Activated CD4-positive, alpha-beta T cell treated with anti-CD3 and anti-CD28 coated beads for 24 hours (primary cell): ENCODE measurements around the gene TNS3.
"Not testable (repeated sequence)": the region's sequence is repeated elsewhere in the genome, so short reads cannot be mapped to it uniquely, and the experiment has no call there.

Source experiments
- DNase-seq, 2 donors: peaks; one replicate each; pipeline ENCODE4 v3.0.0-alpha.2; 2020; ENCODE audit warnings: low read depth in 2 of 2

Gene TNS3

GRCh38 chr7:47472444-47473157 is 109.3 kb downstream of the TNS3 start:
- DNase-seq: no peak

DNA sequence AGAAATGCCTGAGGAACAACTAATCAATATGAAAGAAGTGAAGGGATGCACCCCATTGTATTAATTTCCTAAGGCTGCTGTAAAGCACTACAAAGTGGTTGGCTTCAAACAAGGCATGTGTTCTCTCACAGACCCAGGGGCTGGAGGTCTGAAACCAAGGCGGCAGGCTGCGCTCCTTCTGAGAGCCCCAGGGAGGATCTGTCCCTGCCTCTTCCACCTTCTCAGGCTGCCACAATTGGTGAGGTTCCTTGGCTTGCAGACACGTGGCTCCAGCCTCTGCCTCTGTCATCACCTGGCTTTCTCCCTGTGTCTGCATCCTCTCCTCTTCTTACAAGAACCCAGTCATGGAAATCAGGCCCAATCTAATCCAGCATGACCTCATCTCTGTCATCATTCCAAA is 110.1 kb downstream of the TNS3 start:
- DNase-seq: no peak

GRCh38 chr7:47471358-47471703 is 110.6 kb downstream of the TNS3 start:
- DNase-seq: no peak

DNA sequence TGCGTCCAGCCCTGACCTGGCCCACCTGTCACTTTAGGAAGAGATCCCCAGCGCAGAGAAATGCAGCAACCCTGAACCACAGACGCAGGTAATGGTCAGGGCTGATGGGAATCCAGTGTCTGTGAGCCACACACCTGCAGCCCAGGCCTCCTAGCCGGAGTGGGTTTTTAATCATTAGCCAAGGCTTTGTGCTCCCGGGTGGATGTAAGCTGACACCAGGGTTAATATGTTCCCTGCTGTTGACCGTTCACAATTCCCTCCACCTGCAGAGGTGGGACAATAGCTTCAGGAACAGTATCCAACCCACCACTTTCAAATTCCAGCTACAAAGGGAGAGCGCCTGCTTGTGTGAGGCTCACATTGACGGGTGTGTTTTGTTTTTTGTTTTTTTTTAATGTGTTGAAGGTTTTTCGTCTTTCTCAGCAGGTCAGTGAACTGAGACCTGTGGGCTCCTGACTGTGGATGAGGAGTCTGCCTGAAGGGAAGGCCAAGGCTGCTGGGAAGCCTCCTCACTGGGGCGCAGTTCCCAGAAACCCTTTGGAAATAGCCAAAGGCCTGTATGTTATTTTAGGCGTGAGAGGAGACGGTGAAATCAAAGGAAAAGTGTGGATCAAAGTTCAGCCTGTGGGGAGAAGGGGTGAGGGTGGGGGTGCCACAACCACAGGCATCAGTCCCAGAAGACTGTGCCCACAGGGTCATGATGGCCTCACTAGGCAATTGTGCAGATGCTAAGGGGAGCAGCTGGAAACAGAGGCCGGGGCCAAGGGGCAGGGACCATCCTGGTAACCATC is 111.1 kb downstream of the TNS3 start:
- no peak for DNase-seq

DNA sequence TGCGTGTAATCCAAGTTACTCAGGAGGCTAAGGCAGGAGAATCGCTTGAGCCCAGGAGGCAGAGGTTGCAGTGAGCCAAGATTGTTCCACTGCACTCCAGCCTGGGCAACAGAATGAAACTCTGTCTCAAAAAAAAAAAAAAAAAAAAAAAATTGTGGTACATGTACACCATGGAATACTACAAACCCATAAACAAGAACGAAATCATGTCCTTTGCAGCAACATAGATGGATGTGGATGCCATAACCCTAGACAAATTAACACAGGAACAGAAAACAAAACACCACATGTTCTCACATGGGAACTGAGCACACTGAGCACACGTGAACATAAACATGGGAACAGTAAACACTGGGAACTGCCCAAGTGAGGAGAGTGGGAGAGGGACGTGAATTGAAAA is 112.1 kb downstream of the TNS3 start:
- DNase-seq: not testable (repeated sequence)

DNA sequence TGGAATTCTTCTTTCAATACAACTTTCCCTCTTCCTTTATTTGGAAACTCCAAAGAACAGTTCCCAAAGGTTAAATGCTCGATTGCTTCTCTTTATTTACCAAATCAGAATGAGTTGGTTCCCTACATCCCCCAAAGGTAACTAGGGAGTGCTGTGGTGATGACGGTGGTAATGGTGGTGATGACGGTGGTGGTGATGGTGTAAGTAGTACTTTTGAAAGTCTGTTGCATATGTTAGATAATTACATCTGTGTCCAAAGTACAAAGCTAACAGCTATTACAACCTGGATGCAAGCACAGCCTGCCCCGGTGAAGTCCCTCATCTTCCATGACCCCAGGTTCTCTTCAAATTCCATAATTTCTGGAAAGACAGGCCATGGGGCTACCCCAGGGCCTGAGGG is 115.1 kb downstream of the TNS3 start:
- DNase-seq: no peak

GRCh38 chr7:47465191-47465590 is 116.7 kb downstream of the TNS3 start:
- no peak for DNase-seq

DNA sequence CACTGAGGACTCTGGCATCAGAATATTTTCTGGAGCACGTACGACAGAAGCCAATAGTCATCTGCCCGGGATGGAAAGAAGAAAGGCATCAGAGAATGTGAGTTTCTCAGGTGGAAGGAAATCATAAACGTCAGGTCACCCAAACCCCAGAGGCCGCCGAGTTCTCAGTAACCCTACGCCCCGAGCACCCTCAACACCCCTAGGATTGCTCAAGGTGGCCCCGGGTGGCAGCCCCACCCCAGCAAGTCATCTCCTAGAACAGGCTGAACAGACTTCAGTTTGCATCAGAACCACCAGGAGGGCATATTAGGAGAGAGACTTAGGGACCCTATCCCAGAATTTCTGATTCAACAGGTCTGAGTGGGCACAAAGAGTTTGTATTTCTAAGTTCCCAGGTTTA is 117.6 kb downstream of the TNS3 start:
- no peak for DNase-seq

DNA sequence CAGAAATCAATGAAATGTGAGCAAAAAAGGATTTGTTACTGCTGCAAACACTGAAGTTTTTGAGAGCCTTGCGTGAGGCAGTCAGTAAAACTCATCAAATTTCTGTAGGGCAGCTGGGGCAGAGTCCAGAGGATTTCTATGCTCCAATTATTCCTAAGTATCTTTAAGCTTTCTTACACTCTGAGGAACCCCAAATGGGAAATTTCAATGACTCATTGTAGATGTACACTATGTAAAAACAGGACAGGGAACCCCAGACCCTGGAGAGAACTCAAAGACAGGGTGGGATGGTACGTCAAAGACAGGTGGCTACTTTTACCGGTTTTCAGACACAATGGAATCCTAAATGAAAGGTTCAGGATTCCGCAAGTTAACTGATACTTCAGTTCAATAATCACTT is 120.2 kb downstream of the TNS3 start:
- no peak for DNase-seq

GRCh38 chr7:47461161-47461560 is 120.8 kb downstream of the TNS3 start:
- DNase-seq: no peak

DNA sequence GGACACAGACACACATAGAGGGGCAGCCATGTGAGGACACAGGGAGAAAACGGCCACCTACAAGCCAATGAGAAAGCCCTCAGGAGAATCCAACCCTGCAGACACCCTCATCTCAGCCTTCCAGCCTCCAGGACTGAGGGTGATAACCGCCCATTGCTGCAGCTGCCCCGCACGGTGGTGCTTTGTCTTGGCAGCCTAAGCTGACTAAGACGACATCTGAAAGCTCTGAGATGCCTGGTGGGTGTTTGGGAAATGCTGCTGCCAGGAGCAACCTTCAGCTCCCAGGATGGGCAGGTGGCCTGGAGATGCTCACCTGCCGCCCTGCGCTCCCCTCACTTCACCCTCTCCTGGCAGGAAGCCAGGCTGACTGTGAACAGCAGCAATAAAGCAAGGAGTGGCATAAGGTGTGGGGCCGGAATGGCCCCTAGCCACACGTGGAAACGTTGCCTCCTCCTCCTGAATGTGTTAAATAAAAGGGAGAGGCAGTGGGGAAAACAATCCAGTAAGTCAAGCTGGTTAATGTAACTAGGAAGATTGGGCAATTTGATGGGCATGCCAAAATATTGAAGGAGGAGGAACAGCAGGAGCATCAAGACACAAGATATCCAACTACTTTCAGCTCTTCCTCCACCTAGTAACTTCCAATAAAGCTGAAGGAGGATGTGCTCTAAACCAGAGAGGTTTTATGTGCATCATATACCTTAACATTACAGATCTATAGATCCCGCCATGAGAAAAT is 121.5 kb downstream of the TNS3 start:
- DNase-seq: no peak

GRCh38 chr7:47458486-47458885 is 123.4 kb downstream of the TNS3 start:
- no peak for DNase-seq

DNA sequence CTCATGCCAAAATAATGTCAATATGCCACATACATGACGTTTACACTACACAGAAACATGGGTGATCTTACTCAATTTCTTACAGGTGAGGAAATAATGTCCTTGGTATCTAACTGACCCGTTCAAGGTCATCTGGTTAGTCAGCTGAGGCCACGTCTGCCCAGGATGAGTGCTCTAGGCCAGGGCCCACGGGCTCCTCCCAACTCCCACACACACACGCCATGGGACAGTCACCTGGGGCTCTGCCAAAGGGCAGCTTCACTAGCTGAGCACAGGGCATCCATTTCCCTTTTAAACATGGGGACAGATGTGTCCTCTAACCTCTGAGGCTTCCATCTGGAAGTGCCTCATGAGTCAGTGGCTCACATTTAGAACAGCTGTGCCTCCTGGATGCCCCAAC is 123.9 kb downstream of the TNS3 start:
- DNase-seq: no peak

DNA sequence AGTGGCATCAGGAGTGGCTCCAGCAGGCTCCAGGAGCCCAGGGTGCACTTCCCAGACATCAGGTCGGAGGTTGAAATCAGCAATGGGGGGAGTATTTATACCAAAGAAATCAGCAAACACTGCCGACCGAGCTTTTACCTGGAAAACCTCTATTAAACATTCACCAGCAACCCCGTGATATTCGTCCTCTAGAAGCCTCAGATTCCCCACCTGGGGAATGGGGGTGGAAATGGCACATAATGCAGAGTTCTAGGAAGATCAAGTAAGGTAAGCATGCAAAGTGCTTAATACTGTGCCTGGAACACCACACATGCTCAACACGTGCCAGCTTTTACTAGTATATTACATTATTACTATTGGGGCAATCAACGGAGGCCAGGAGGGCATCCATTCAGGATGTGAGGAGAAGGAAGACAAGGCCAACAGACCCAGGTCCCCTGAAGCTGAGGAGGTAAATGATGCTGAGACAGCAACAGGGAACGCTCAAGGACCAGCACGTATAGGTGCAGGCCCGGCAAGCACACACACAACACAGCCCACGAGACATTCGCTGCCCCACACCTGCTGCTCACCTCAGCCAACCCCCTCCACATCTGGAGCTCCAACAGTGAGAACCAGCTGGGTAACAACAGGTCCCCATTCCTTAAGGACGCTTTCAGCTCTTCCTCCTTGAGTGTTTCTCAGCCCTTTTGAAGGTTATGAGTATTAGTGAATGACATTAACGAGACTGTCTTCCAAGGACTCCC is 125.5 kb downstream of the TNS3 start:
- no peak for DNase-seq

GRCh38 chr7:47455872-47456185 is 126.1 kb downstream of the TNS3 start:
- DNase-seq: no peak

DNA sequence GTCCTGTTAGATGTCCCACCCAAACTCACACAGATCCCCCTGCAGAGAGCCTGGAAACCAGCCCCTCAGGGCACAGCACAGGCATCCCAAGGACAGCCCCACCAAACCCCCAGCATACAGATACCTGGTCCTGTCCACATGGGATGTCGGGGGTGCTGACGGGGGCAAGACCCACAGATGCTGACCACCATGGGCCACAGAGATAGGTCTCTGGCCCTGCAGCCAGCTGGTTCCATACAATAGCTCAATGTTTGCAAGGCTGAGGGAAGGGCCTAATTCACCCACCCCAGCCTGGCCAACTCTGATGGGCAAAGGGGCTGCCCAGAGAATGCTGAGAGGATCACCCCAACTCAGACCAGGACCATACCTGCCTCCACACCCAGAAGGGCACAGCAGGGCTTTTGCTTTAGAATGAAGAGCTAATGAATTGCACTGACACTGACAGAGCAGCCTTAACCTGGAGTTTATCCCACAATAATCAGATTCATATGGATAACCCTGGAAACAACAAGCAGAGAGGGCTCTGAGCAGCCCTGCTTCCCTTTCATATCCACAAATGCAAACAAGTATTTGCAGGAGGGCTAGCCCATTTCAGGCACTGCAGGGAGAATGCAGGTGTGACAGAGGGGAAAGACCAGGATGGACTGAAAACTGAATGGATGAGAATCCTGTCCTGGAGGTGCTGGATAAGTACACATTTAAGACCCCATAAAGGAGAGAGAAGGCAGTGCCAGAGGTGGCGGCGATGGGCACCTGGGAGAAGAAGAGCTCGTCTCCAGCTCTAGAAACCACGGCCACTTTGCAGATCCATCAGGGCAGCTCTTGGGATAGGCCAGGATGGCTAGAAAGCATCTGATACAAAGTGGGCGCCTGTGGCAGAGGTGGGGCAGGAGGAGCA is 126.7 kb downstream of the TNS3 start:
- DNase-seq: no peak

- no peak for DNase-seq
Measured at GRCh38 chr7:47454069-47454973, 127.6 kb downstream of the TNS3 start.

- DNase-seq: no peak
Measured at GRCh38 chr7:47453093-47454061, 128.5 kb downstream of the TNS3 start.

GRCh38 chr7:47452715-47453092 is 129.2 kb downstream of the TNS3 start:
- no peak for DNase-seq
